NCI-H146 treated with DMSO at 0.1 percent for 48 hours (cell line): Measurements from ENCODE around the gene ATP5PB.

ENCODE experiments used
- DNase-seq: peaks from one replicate; lab custom pipeline; 2025; ENCODE audit not compliant: unreplicated experiment; lab: John Stamatoyannopoulos, UW

ATP5PB gene

DNA sequence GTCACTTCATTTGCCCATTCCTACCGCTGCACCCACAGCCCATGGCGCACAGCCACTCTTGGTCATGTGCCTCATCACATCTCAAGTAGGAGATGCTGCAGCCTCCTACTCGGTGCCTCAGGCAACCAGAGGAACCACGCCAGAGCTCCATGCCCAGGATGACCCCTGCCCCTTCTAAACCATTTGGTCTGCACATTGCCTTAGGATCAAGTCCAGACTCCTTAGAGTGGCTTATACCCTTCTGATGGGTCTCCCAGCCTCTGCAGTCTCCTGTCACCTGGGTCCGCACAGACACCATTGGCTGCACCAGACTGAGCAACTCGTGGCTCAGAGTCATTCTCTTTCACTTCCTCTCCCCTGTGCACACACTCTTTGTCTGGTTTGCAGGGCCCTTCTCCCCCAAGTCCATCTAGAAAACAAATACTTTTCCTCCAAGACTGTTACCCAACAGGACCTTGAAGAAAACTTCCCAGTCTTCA lies 56.4 kb downstream of the ATP5PB start:
- no peak for DNase-seq

- DNase-seq: no peak
Observed at GRCh38 chr1:111506561-111506960, 57.3 kb downstream of the ATP5PB start.

GRCh38 chr1:111507411-111508201 lies 58.3 kb downstream of the ATP5PB start:
- peak; percentile 57 for DNase-seq

- DNase-seq: no peak
Observed at GRCh38 chr1:111509997-111510375, 60.7 kb downstream of the ATP5PB start.

- no peak for DNase-seq
Observed at GRCh38 chr1:111511370-111511769, 62.1 kb downstream of the ATP5PB start.
